Psoas muscle (tissue), 8 donors: ENCODE results near the gene NUTM2E. TPM values are rescaled to one million over a fixed set of nuclear protein-coding genes. Genes with fewer than 3 reads are reported as not detected.
A peak's percentile ranks its signal among the peaks of the same experiment; 100 is the strongest.
"Not testable (repeated sequence)": the region's sequence is repeated elsewhere in the genome, so short reads cannot be mapped to it uniquely, and the experiment has no call there.

Experiments used
- ATAC-seq, 4 donors: fragments of 200-7000 bp; cut with Tn5 transposase; one replicate each; pipeline ENCODE4 v1.9.1; 2020; ENCODE audit warnings: moderate library complexity in 3 of 4, mild to moderate bottlenecking in 2 of 4
- DNase-seq, 2 donors: peaks; one replicate each; pipeline ENCODE4 v3.0.0-alpha.2; 2020
- H3K27ac ChIP-seq: fragments of 200-600 bp; one replicate; pipeline ENCODE4 v1.8.0; 2022
- H3K27me3 ChIP-seq, 3 donors: fragments of 200-600 bp in 1 of 3; one replicate each; pipeline versions ENCODE4 v1.6.1 to v1.8.0; 2013 to 2022; ENCODE audit warnings: low read length in 2 of 3, mild to moderate bottlenecking in 2 of 3, moderate library complexity in 1 of 3; ENCODE audit not compliant: insufficient read depth in 3 of 3
- H3K36me3 ChIP-seq, 2 donors: fragments of 200-600 bp in 1 of 2; one replicate each; pipeline versions ENCODE4 v1.6.1 to v1.8.0; 2013 to 2022; ENCODE audit warnings: low read depth in 1 of 2, mild to moderate bottlenecking in 1 of 2, moderate library complexity in 1 of 2; ENCODE audit not compliant: insufficient read depth in 1 of 2
- H3K4me1 ChIP-seq: fragments of 200-600 bp; one replicate; pipeline ENCODE4 v1.8.0; 2022
- H3K4me3 ChIP-seq: fragments of 200-600 bp; one replicate; pipeline ENCODE4 v1.8.0; 2022; ENCODE audit warnings: mild to moderate bottlenecking
- H3K9me3 ChIP-seq: fragments of 200-600 bp; one replicate; pipeline ENCODE4 v1.8.0; 2022
- WGBS, 3 donors: extraction: QIAGEN DNeasy Blood & Tissue Kit; methylation state at CpG; one replicate each; pipeline versions ENCODE4 v1.1.6 to v1.1.7; 2013; 5-methylcytosine and 5-hydroxymethylcytosine counted together
- intact Hi-C, 2 donors: fragments of 100-400 bp; cut with DNase I; formaldehyde crosslinking; loops; one replicate each; pipeline versions ENCODE4 v1.11.0 to v1.14.2; 2022
- polyA plus RNA-seq, 3 donors: library from polyadenylated mRNA; stranded (reverse); fragments of 200-250 nt; gene quantifications; one replicate each; pipeline ENCODE4 v1.2.3, GENCODE V29; 2013
- total RNA-seq, 4 donors: library from RNA; stranded (reverse); fragmentation: NEBNext Ultra II Directional in 2 of 4; extraction: Animal tissue kit (Norgen Biotek cat#: 25700) in 2 of 4; gene quantifications; one replicate each; pipeline versions ENCODE4 v1.2.1 to v1.2.4, GENCODE V29; 2021 to 2023
- TF ChIP-seq, protein P1 (sequence below): fragments of 200-600 bp; IDR thresholded peaks from one replicate; pipeline ENCODE4 v1.8.0; 2022; ENCODE audit warnings: antibody characterized with exemption
- donor health status: healthy with polysubstance abuse.
- donor health status: DM: no; HTN: no; CAD: no; lungs with moderate emphysema.
- donor health status: Bipolar disorder and iron deficiency.
- donor health status: healthy.
- donor health status: DM: yes; HTN: yes; CAD: no.
- donor health status: DM: no; HTN: no; CAD: no.
- donor health status: DM: no; HTN: no; CAD: no.
- donor health status: DM: yes; HTN: yes; CAD: no.

Gene NUTM2E
- total and polyA plus RNA-seq, 7 donors: 0.01 to 0.30 (median 0.11) TPM; not detected in 3

GRCh38 chr10:79811895-79812294 is 14.6 kb upstream of the NUTM2E start:
- DNase-seq: not testable (repeated sequence)

DNA sequence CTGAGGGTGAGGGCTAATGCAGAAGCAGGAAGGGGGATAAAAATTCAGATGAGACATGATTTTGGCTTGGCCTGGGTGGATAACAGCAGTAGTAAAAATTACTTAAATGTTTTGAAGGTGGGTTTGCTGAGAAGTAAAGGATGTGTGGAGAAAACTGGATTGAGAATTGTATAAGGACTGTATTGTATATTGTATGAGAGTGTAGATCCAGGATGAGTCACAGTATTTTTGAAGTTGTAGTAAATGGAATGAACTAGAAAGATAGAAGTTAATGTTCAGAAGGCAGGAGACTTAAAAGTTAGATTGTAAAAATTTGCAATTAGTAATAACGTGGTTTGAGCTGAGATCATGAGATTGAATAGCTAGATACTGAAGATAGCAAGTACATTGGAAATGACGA is 10.2 kb upstream of the NUTM2E start:
- H3K4me1 ChIP-seq, H3K27me3 ChIP-seq, DNase-seq, H3K9me3 ChIP-seq, intact Hi-C loops, H3K36me3 ChIP-seq, H3K27ac ChIP-seq, H3K4me3 ChIP-seq, ATAC-seq: not testable (repeated sequence)
- 91 to 100% methylated on average over 1 to 2 of the region's 2 CpGs; no CpG with 5 or more reads in 1 of the 3 donors for WGBS, 3 donors

More at GRCh38 chr10:79811895-79812294, 14.6 kb upstream of the NUTM2E start:
- H3K4me1 ChIP-seq, H3K27me3 ChIP-seq, H3K4me3 ChIP-seq, H3K27ac ChIP-seq, H3K36me3 ChIP-seq, H3K9me3 ChIP-seq, intact Hi-C loops, ATAC-seq: not testable (repeated sequence)

- not testable (repeated sequence) for H3K9me3 ChIP-seq, H3K36me3 ChIP-seq, ATAC-seq, DNase-seq, H3K27ac ChIP-seq, H3K4me1 ChIP-seq, H3K4me3 ChIP-seq, H3K27me3 ChIP-seq
- WGBS, 3 donors: 80 to 87% (median 84%) methylated on average over 6 of the region's 6 CpGs
- intact Hi-C loops: loop anchor here in 1 of 2 donors (10.0 kb wide), 1 partner anchor 101 kb away; no protein-coding TSS in a partner anchor
Observed at GRCh38 chr10:79823387-79823786, 3.2 kb upstream of the NUTM2E start.

GRCh38 chr10:79825587-79826011 is 940 bp upstream of the NUTM2E start:
- TF ChIP-seq, protein P1, sequence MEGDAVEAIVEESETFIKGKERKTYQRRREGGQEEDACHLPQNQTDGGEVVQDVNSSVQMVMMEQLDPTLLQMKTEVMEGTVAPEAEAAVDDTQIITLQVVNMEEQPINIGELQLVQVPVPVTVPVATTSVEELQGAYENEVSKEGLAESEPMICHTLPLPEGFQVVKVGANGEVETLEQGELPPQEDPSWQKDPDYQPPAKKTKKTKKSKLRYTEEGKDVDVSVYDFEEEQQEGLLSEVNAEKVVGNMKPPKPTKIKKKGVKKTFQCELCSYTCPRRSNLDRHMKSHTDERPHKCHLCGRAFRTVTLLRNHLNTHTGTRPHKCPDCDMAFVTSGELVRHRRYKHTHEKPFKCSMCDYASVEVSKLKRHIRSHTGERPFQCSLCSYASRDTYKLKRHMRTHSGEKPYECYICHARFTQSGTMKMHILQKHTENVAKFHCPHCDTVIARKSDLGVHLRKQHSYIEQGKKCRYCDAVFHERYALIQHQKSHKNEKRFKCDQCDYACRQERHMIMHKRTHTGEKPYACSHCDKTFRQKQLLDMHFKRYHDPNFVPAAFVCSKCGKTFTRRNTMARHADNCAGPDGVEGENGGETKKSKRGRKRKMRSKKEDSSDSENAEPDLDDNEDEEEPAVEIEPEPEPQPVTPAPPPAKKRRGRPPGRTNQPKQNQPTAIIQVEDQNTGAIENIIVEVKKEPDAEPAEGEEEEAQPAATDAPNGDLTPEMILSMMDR: peak; percentile 23
- not testable (repeated sequence) for H3K27me3 ChIP-seq, H3K4me1 ChIP-seq, H3K9me3 ChIP-seq, H3K27ac ChIP-seq, H3K36me3 ChIP-seq
- peak; percentile 24 to 56 for DNase-seq
- ATAC-seq: peak; percentile 55 to 59 (median 58)
- peak overlapping the region; percentile 69 for H3K4me3 ChIP-seq
- intact Hi-C loops: loop anchor here in 1 of 2 donors (10.0 kb wide), 1 partner anchor 99 kb away; no protein-coding TSS in a partner anchor
- WGBS, 3 donors: 3% methylated on average over 14 of the region's 38 CpGs; no CpG with 5 or more reads in 2 of the 3 donors

DNA sequence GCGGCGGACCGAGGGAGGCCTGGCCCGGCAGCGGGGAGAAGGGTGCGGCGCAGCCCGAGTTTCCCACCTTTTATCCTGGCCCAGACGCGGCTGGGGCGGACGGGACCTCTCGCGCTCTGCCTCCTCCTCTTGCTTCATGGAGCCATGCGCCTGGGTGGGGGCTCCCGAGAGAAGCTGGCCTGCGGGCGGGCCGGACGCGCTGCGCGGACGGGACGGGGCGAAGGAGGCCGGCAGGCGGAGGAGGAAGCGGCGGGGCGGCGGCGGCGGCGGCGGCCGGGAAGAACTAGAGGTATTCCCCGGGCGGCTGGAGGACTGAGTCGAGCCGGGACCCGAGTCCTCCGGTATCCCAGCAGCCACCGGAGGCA is 426 bp upstream of the NUTM2E start:
- not testable (repeated sequence) for H3K27me3 ChIP-seq, H3K36me3 ChIP-seq, H3K4me1 ChIP-seq, H3K9me3 ChIP-seq, DNase-seq, ATAC-seq
- 0 to 1% (median 0%) methylated on average over 2 to 28 of the region's 44 CpGs for WGBS, 3 donors
- Histone ChIP-seq H3K27ac (peak overlapping the region; percentile 89), H3K4me3 (peak overlapping the region; percentile 69)
- intact Hi-C loops: loop anchor here in 1 of 2 donors (10.0 kb wide), 1 partner anchor 99 kb away; no protein-coding TSS in a partner anchor

DNA sequence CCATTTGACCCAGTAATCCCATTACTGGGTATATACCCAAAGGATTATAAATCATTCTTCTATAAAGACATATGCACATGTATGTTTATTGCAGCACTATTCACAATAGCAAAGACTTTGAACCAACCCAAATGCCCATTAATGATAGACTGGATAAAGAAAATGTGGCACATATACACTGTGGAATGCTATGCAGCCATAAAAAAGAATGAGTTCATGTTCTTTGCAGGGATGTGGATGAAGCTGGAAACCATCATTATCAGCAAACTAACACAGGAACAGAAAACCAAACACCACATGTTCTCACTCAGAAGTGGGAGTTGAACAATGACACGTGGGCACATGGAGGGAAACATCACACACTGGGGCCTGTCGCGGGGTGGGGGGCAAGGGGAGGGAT is 7.3 kb downstream of the NUTM2E start:
- WGBS, 3 donors: 76 to 86% (median 83%) methylated on average over 3 of the region's 3 CpGs
- H3K4me1 ChIP-seq, H3K27me3 ChIP-seq, intact Hi-C loops, ATAC-seq, DNase-seq, H3K4me3 ChIP-seq, H3K27ac ChIP-seq, H3K36me3 ChIP-seq, H3K9me3 ChIP-seq: not testable (repeated sequence)

GRCh38 chr10:79835891-79836290 is 9.4 kb downstream of the NUTM2E start:
- intact Hi-C loops, ATAC-seq, H3K4me3 ChIP-seq, H3K9me3 ChIP-seq, H3K4me1 ChIP-seq, DNase-seq, H3K27ac ChIP-seq, H3K27me3 ChIP-seq, H3K36me3 ChIP-seq: not testable (repeated sequence)
- 88 to 100% (median 100%) methylated on average over 1 of the region's 2 CpGs for WGBS, 3 donors

- DNase-seq, H3K4me3 ChIP-seq, H3K27me3 ChIP-seq, ATAC-seq, intact Hi-C loops, H3K9me3 ChIP-seq, H3K36me3 ChIP-seq, H3K27ac ChIP-seq, H3K4me1 ChIP-seq: not testable (repeated sequence)
- 70 to 81% (median 81%) methylated on average over 1 of the region's 1 CpG for WGBS, 3 donors
Observed at GRCh38 chr10:79836891-79837290, 10.4 kb downstream of the NUTM2E start.

GRCh38 chr10:79838441-79838840 is 11.9 kb downstream of the NUTM2E start:
- WGBS, 3 donors: 80 to 82% (median 81%) methylated on average over 7 to 9 of the region's 16 CpGs
- H3K4me1 ChIP-seq, H3K9me3 ChIP-seq, ATAC-seq, H3K27ac ChIP-seq, H3K27me3 ChIP-seq, H3K4me3 ChIP-seq, DNase-seq, H3K36me3 ChIP-seq, intact Hi-C loops: not testable (repeated sequence)

GRCh38 chr10:79853191-79853854 is 26.8 kb downstream of the NUTM2E start:
- H3K4me3 ChIP-seq, H3K4me1 ChIP-seq, H3K9me3 ChIP-seq, H3K27ac ChIP-seq, H3K36me3 ChIP-seq, intact Hi-C loops, DNase-seq, H3K27me3 ChIP-seq: not testable (repeated sequence)
- ATAC-seq: peak; percentile 44 to 67 (median 64)
- WGBS, 3 donors: 53 to 78% (median 61%) methylated on average over 6 to 7 of the region's 8 CpGs
